ES-I3 (cell line): ENCODE data around the gene FBF1.

Source experiments
- H3K36me3 ChIP-seq: 2 replicates; pipeline ENCODE4 v1.6.1; 2013; ENCODE audit warnings: mild to moderate bottlenecking, low read length, control low read depth, moderate library complexity; ENCODE audit not compliant: insufficient read depth
- H3K4me1 ChIP-seq: 2 replicates; pipeline ENCODE4 v1.6.1; 2013; ENCODE audit warnings: mild to moderate bottlenecking, control low read depth, low read length; ENCODE audit not compliant: insufficient read depth
- H3K9ac ChIP-seq: 2 replicates; pipeline ENCODE4 v1.6.1; 2013; ENCODE audit warnings: low read depth, mild to moderate bottlenecking, low read length, moderate library complexity
- H3K9me3 ChIP-seq: 2 replicates; pipeline ENCODE4 v1.6.1; 2013; ENCODE audit warnings: mild to moderate bottlenecking, low read length, moderate library complexity; ENCODE audit not compliant: control insufficient read depth, insufficient read depth

FBF1 gene

GRCh38 chr17:75931062-75931461, 9.8 kb downstream of the FBF1 start:
- Histone ChIP-seq H3K9ac (no peak overlapping the region), H3K36me3 (no peaks in the 10 kb centered on the region; the same call in 1 of the 2 replicates), H3K4me1 (no peaks in the 10 kb centered on the region), H3K9me3 (no peaks in the 10 kb centered on the region)

GRCh38 chr17:75927286-75927922, 13.4 kb downstream of the FBF1 start:
- no peaks in the 10 kb centered on the region for H3K4me1 ChIP-seq
- no peaks in the 10 kb centered on the region for H3K9me3 ChIP-seq
- H3K9ac ChIP-seq = no peak overlapping the region
- H3K36me3 ChIP-seq = no peaks in the 10 kb centered on the region; the same call in 1 of the 2 replicates

- H3K9me3 ChIP-seq = no peaks in the 10 kb centered on the region
- H3K36me3 ChIP-seq = no peaks in the 10 kb centered on the region; the same call in 1 of the 2 replicates
- no peaks in the 10 kb centered on the region for H3K4me1 ChIP-seq
- no peak overlapping the region for H3K9ac ChIP-seq
These were observed 14.4 kb downstream of the FBF1 start for GRCh38 chr17:75926456-75926855.

- no peaks in the 10 kb centered on the region for H3K4me1 ChIP-seq
- no peak overlapping the region for H3K9ac ChIP-seq
These were observed 14.9 kb downstream of the FBF1 start for GRCh38 chr17:75925912-75926311.

GRCh38 chr17:75925103-75925502, 15.7 kb downstream of the FBF1 start:
- H3K4me1 ChIP-seq = no peaks in the 10 kb centered on the region
- no peaks in the 10 kb centered on the region; the same call in 1 of the 2 replicates for H3K36me3 ChIP-seq
- no peaks in the 10 kb centered on the region for H3K9me3 ChIP-seq
- no peak overlapping the region for H3K9ac ChIP-seq

More at GRCh38 chr17:75925912-75926311, 14.9 kb downstream of the FBF1 start:
- Histone ChIP-seq H3K36me3 (no peaks in the 10 kb centered on the region; the same call in 1 of the 2 replicates), H3K9me3 (no peaks in the 10 kb centered on the region)

- H3K4me1 ChIP-seq = no peaks in the 10 kb centered on the region
- no peak overlapping the region for H3K9ac ChIP-seq
- no peaks in the 10 kb centered on the region; the same call in 1 of the 2 replicates for H3K36me3 ChIP-seq
These were observed 17.6 kb downstream of the FBF1 start for GRCh38 chr17:75922963-75923874.

GRCh38 chr17:75922173-75922961, 18.5 kb downstream of the FBF1 start:
- no peaks in the 10 kb centered on the region for H3K4me1 ChIP-seq
- no peaks in the 10 kb centered on the region; the same call in 1 of the 2 replicates for H3K36me3 ChIP-seq
- H3K9me3 ChIP-seq = no peaks in the 10 kb centered on the region
- H3K9ac ChIP-seq = no peak overlapping the region

More at GRCh38 chr17:75922963-75923874, 17.6 kb downstream of the FBF1 start:
- H3K9me3 ChIP-seq = no peaks in the 10 kb centered on the region

GRCh38 chr17:75921596-75921995, 19.2 kb downstream of the FBF1 start:
- no peaks in the 10 kb centered on the region for H3K9me3 ChIP-seq
- no peaks in the 10 kb centered on the region for H3K4me1 ChIP-seq
- H3K9ac ChIP-seq = no peak overlapping the region
- peaks cover 4% of the 10 kb centered on the region; the same call in 1 of the 2 replicates for H3K36me3 ChIP-seq

GRCh38 chr17:75920045-75920560, 20.7 kb downstream of the FBF1 start:
- Histone ChIP-seq H3K4me1 (no peaks in the 10 kb centered on the region), H3K9ac (no peak overlapping the region), H3K9me3 (no peaks in the 10 kb centered on the region), H3K36me3 (peaks cover 4% of the 10 kb centered on the region; the same call in 1 of the 2 replicates)

GRCh38 chr17:75919611-75920010, 21.2 kb downstream of the FBF1 start:
- H3K36me3 ChIP-seq = peaks cover 4% of the 10 kb centered on the region; the same call in 1 of the 2 replicates
- H3K9me3 ChIP-seq = no peaks in the 10 kb centered on the region
- H3K4me1 ChIP-seq = no peaks in the 10 kb centered on the region
- H3K9ac ChIP-seq = no peak overlapping the region

GRCh38 chr17:75917917-75918445, 22.9 kb downstream of the FBF1 start:
- Histone ChIP-seq H3K9ac (no peak overlapping the region), H3K36me3 (peaks cover 4% of the 10 kb centered on the region; the same call in 1 of the 2 replicates), H3K4me1 (no peaks in the 10 kb centered on the region), H3K9me3 (no peaks in the 10 kb centered on the region)

GRCh38 chr17:75917141-75917916, 23.5 kb downstream of the FBF1 start:
- Histone ChIP-seq H3K36me3 (peaks cover 4% of the 10 kb centered on the region; the same call in 1 of the 2 replicates), H3K9ac (no peak overlapping the region), H3K4me1 (no peaks in the 10 kb centered on the region), H3K9me3 (no peaks in the 10 kb centered on the region)

- Histone ChIP-seq H3K9ac (no peak overlapping the region), H3K36me3 (peaks cover 4% of the 10 kb centered on the region; the same call in 1 of the 2 replicates), H3K9me3 (no peaks in the 10 kb centered on the region), H3K4me1 (no peaks in the 10 kb centered on the region)
These were observed 25.6 kb downstream of the FBF1 start for GRCh38 chr17:75915268-75915667.
